ENCODE measurements around the gene IGSF9. TPM values are rescaled to one million over a fixed set of nuclear protein-coding genes. Genes with fewer than 3 reads are reported as not detected.
A peak's percentile ranks its signal among the peaks of the same experiment; 100 is the strongest.

Gene IGSF9
- total RNA-seq, 5 donors from 2014 or later (not counting 1 experiment from before 2014, with no cell fraction given): 0.06 to 0.16 (median 0.12) TPM; not detected in 2

- Mint-ChIP-seq H3K4me3 (no peak overlapping the region), H3K27me3 (peaks cover 17 to 28% of the 10 kb centered on the region in 2 donors), H3K4me1 (no peaks in the 10 kb centered on the region), H3K9me3 (no peaks in the 10 kb centered on the region), H3K27ac (no peak overlapping the region), H3K36me3 (no peaks in the 10 kb centered on the region)
- H3K27me3 ChIP-seq (replicated peaks in 1 of 2; ENCODE audit: control insufficient read depth in 2 of 2, extremely low read depth in 1 of 2, insufficient read depth in 2 of 2, low read length in 1 of 2): peaks cover 0 to 20% of the 10 kb centered on the region in 2 experiments
- CTCF ChIA-PET: interaction anchor here in 1 of 2 donors (1.7 kb wide), 1 partner anchor 48 kb away, joined by 9 read pairs; no protein-coding TSS in a partner anchor
- POLR2A ChIA-PET: no interaction called here
- WGBS (ENCODE audit: insufficient coverage): no CpG with 5 or more reads among the region's 3 CpGs
- no peak for ATAC-seq (replicated peaks in 1 of 4)
- no peak for DNase-seq
- H3K9me3 ChIP-seq: no peaks in the 10 kb centered on the region
- H3K27ac ChIP-seq (ENCODE audit: low read length): no peak overlapping the region
- H3K4me1 ChIP-seq (ENCODE audit: control insufficient read depth in 1 of 2, extremely low read depth in 1 of 2, insufficient read depth in 2 of 2, low read length in 2 of 2): no peaks in the 10 kb centered on the region
- H3K4me3 ChIP-seq (ENCODE audit: control insufficient read depth in 1 of 2, extremely low read depth in 1 of 2, low read length in 1 of 2): no peak overlapping the region
- no peaks in the 10 kb centered on the region for H3K36me3 ChIP-seq (ENCODE audit: control insufficient read depth in 2 of 2, extremely low read depth in 1 of 2, insufficient read depth in 1 of 2, low read length in 1 of 2)
Measured at GRCh38 chr1:159958719-159959380, 13.4 kb upstream of the IGSF9 start.

GRCh38 chr1:159957824-159958268, 12.4 kb upstream of the IGSF9 start:
- POLR2A ChIA-PET: interaction anchor here in 1 of 2 donors (0.5 kb wide), 1 partner anchor 47 kb away, joined by 3 read pairs; no protein-coding TSS in a partner anchor

GRCh38 chr1:159955456-159955855, 10.0 kb upstream of the IGSF9 start:
- WGBS (ENCODE audit: insufficient coverage): 86% methylated on average over 3 of the region's 3 CpGs

More at GRCh38 chr1:159957824-159958268, 12.4 kb upstream of the IGSF9 start:
- Histone ChIP-seq H3K9me3 (no peaks in the 10 kb centered on the region), H3K4me1 (ENCODE audit: control insufficient read depth in 1 of 2, extremely low read depth in 1 of 2, insufficient read depth in 2 of 2, low read length in 2 of 2) (no peaks in the 10 kb centered on the region), H3K4me3 (ENCODE audit: control insufficient read depth in 1 of 2, extremely low read depth in 1 of 2, low read length in 1 of 2) (no peak overlapping the region), H3K27ac (ENCODE audit: low read length) (no peak overlapping the region), H3K27me3 (replicated peaks in 1 of 2; ENCODE audit: control insufficient read depth in 2 of 2, extremely low read depth in 1 of 2, insufficient read depth in 2 of 2, low read length in 1 of 2) (peaks cover 0 to 30% of the 10 kb centered on the region in 2 experiments), H3K36me3 (ENCODE audit: control insufficient read depth in 2 of 2, extremely low read depth in 1 of 2, insufficient read depth in 1 of 2, low read length in 1 of 2) (no peaks in the 10 kb centered on the region)
- Mint-ChIP-seq H3K9me3 (no peaks in the 10 kb centered on the region), H3K27me3 (peaks cover 25 to 36% of the 10 kb centered on the region in 2 donors), H3K4me3 (no peak overlapping the region), H3K36me3 (no peaks in the 10 kb centered on the region), H3K4me1 (no peaks in the 10 kb centered on the region), H3K27ac (no peak overlapping the region)
- 71% methylated on average over 8 of the region's 9 CpGs for WGBS (ENCODE audit: insufficient coverage)
- CTCF ChIA-PET: interaction anchor here (1.0 to 1.7 kb wide), 2 partner anchors 48 to 49 kb away, joined by 5 to 9 read pairs; no protein-coding TSS in a partner anchor
- no peak for DNase-seq
- no peak for ATAC-seq (replicated peaks in 1 of 4)

GRCh38 chr1:159953536-159954515, 8.4 kb upstream of the IGSF9 start, which contains the start of gene SLAMF9:
TSS of gene SLAMF9 (minus strand) at chr1:159954237. CDS start at chr1:159954137, 100 bp downstream.
- H3K27me3 ChIP-seq (replicated peaks in 1 of 2; ENCODE audit: control insufficient read depth in 2 of 2, extremely low read depth in 1 of 2, insufficient read depth in 2 of 2, low read length in 1 of 2): peaks cover 0 to 33% of the 10 kb centered on the region in 2 experiments
- CTCF ChIA-PET: no interaction called here

More at GRCh38 chr1:159955456-159955855, 10.0 kb upstream of the IGSF9 start:
- no peak for ATAC-seq (replicated peaks in 1 of 4)
- Histone ChIP-seq H3K4me3 (ENCODE audit: control insufficient read depth in 1 of 2, extremely low read depth in 1 of 2, low read length in 1 of 2) (no peak overlapping the region), H3K27ac (ENCODE audit: low read length) (no peak overlapping the region), H3K9me3 (no peaks in the 10 kb centered on the region), H3K36me3 (ENCODE audit: control insufficient read depth in 2 of 2, extremely low read depth in 1 of 2, insufficient read depth in 1 of 2, low read length in 1 of 2) (no peaks in the 10 kb centered on the region), H3K4me1 (ENCODE audit: control insufficient read depth in 1 of 2, extremely low read depth in 1 of 2, insufficient read depth in 2 of 2, low read length in 2 of 2) (no peaks in the 10 kb centered on the region), H3K27me3 (replicated peaks in 1 of 2; ENCODE audit: control insufficient read depth in 2 of 2, extremely low read depth in 1 of 2, insufficient read depth in 2 of 2, low read length in 1 of 2) (peaks cover 0 to 34% of the 10 kb centered on the region in 2 experiments)
- H3K4me3 Mint-ChIP-seq: no peak overlapping the region
- peaks cover 35 to 36% of the 10 kb centered on the region in 2 donors for H3K27me3 Mint-ChIP-seq
- DNase-seq: no peak
- POLR2A ChIA-PET: no interaction called here
- H3K4me1 Mint-ChIP-seq: no peaks in the 10 kb centered on the region
- H3K9me3 Mint-ChIP-seq: no peaks in the 10 kb centered on the region
- CTCF ChIA-PET: no interaction called here
- no peaks in the 10 kb centered on the region for H3K36me3 Mint-ChIP-seq
- no peak overlapping the region for H3K27ac Mint-ChIP-seq

GRCh38 chr1:159952932-159953331, 7.5 kb upstream of the IGSF9 start:
- H3K4me3 Mint-ChIP-seq: no peak overlapping the region
- no peaks in the 10 kb centered on the region for H3K4me1 Mint-ChIP-seq
- WGBS (ENCODE audit: insufficient coverage): 94% methylated on average over 4 of the region's 5 CpGs
- no peaks in the 10 kb centered on the region for H3K9me3 Mint-ChIP-seq
- no peak overlapping the region for H3K27ac ChIP-seq (ENCODE audit: low read length)
- ChIA-PET POLR2A (no interaction called here), CTCF (interaction anchor here in 1 of 2 donors (0.7 kb wide), 1 partner anchor 55 kb away, joined by 3 read pairs; no protein-coding TSS in a partner anchor)
- H3K4me3 ChIP-seq (ENCODE audit: control insufficient read depth in 1 of 2, extremely low read depth in 1 of 2, low read length in 1 of 2): no peak overlapping the region
- no peaks in the 10 kb centered on the region for H3K36me3 ChIP-seq (ENCODE audit: control insufficient read depth in 2 of 2, extremely low read depth in 1 of 2, insufficient read depth in 1 of 2, low read length in 1 of 2)
- H3K36me3 Mint-ChIP-seq: no peaks in the 10 kb centered on the region
- H3K4me1 ChIP-seq (ENCODE audit: control insufficient read depth in 1 of 2, extremely low read depth in 1 of 2, insufficient read depth in 2 of 2, low read length in 2 of 2): no peaks in the 10 kb centered on the region
- ATAC-seq (replicated peaks in 1 of 4) (no peak), DNase-seq (no peak)
- no peak overlapping the region for H3K27ac Mint-ChIP-seq
- H3K27me3 ChIP-seq (replicated peaks in 1 of 2; ENCODE audit: control insufficient read depth in 2 of 2, extremely low read depth in 1 of 2, insufficient read depth in 2 of 2, low read length in 1 of 2): peaks cover 0 to 33% of the 10 kb centered on the region in 2 experiments
- peaks cover 24 to 29% of the 10 kb centered on the region in 2 donors for H3K27me3 Mint-ChIP-seq
- no peaks in the 10 kb centered on the region for H3K9me3 ChIP-seq

More at GRCh38 chr1:159953536-159954515, 8.4 kb upstream of the IGSF9 start, which contains the start of gene SLAMF9:
- Mint-ChIP-seq H3K4me1 (no peaks in the 10 kb centered on the region), H3K27me3 (peaks cover 26 to 29% of the 10 kb centered on the region in 2 donors), H3K4me3 (no peak within 1 kb of the TSS), H3K36me3 (no peaks in the 10 kb centered on the region), H3K27ac (peak within 1 kb of the TSS in 1 of 2 donors; percentile 33), H3K9me3 (no peaks in the 10 kb centered on the region)
- no peak for DNase-seq
- POLR2A ChIA-PET: no interaction called here
- 72% methylated on average over 10 of the region's 11 CpGs for WGBS (ENCODE audit: insufficient coverage)
- Histone ChIP-seq H3K4me3 (ENCODE audit: control insufficient read depth in 1 of 2, extremely low read depth in 1 of 2, low read length in 1 of 2) (no peak within 1 kb of the TSS), H3K27ac (ENCODE audit: low read length) (no peak within 1 kb of the TSS), H3K36me3 (ENCODE audit: control insufficient read depth in 2 of 2, extremely low read depth in 1 of 2, insufficient read depth in 1 of 2, low read length in 1 of 2) (no peaks in the 10 kb centered on the region), H3K9me3 (no peaks in the 10 kb centered on the region), H3K4me1 (ENCODE audit: control insufficient read depth in 1 of 2, extremely low read depth in 1 of 2, insufficient read depth in 2 of 2, low read length in 2 of 2) (no peaks in the 10 kb centered on the region)
- ATAC-seq (replicated peaks in 1 of 4): no peak

- CTCF ChIA-PET: no interaction called here
- POLR2A ChIA-PET: no interaction called here
- no peak overlapping the region for H3K27ac ChIP-seq (ENCODE audit: low read length)
- Mint-ChIP-seq H3K27me3 (peaks cover 24 to 34% of the 10 kb centered on the region in 2 donors), H3K4me3 (no peak overlapping the region), H3K36me3 (no peaks in the 10 kb centered on the region), H3K9me3 (no peaks in the 10 kb centered on the region), H3K27ac (no peak overlapping the region), H3K4me1 (no peaks in the 10 kb centered on the region)
- DNase-seq: no peak
- H3K27me3 ChIP-seq (replicated peaks in 1 of 2; ENCODE audit: control insufficient read depth in 2 of 2, extremely low read depth in 1 of 2, insufficient read depth in 2 of 2, low read length in 1 of 2): peaks cover 0 to 35% of the 10 kb centered on the region in 2 experiments
- WGBS (ENCODE audit: insufficient coverage): 83% methylated on average over 1 of the region's 1 CpG
- no peak overlapping the region for H3K4me3 ChIP-seq (ENCODE audit: control insufficient read depth in 1 of 2, extremely low read depth in 1 of 2, low read length in 1 of 2)
- no peak for ATAC-seq (replicated peaks in 1 of 4)
- no peaks in the 10 kb centered on the region for H3K4me1 ChIP-seq (ENCODE audit: control insufficient read depth in 1 of 2, extremely low read depth in 1 of 2, insufficient read depth in 2 of 2, low read length in 2 of 2)
- H3K36me3 ChIP-seq (ENCODE audit: control insufficient read depth in 2 of 2, extremely low read depth in 1 of 2, insufficient read depth in 1 of 2, low read length in 1 of 2): no peaks in the 10 kb centered on the region
- no peaks in the 10 kb centered on the region for H3K9me3 ChIP-seq
Measured at GRCh38 chr1:159951551-159951950, 6.1 kb upstream of the IGSF9 start.
